ENCODE data around the gene ADAM22.

Gene ADAM22

DNA sequence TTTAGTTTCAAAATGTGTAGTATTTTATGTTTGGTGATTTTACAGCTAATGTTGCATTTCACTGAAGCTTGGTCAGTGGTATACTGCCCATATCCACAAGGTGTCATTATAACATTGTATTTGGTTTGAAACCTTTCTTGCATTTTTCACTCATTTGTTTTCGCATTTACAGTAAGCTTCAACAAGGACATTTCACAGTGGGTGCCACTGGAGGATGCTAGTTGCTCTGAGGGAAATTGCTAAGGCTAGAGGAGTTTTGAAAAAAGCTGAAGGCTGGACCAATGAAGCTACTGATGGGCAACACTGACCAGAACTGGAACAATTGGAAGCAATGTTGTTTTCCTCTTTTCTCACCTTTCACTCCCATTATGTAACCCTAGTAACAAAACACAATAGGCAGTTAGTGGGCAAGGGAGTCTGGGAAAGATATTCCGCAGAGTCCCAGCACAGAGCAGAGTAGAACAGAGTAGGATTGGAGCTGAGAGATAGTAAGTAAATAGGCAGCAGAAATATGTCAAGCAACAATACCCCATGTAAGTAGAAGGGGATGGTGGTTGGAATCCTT, 309.4 kb downstream of the ADAM22 start:
- no peaks in the 10 kb centered on the region for H3K4me1 ChIP-seq (ENCODE audit: control insufficient read depth, insufficient read depth, low read length)
- H3K27me3 ChIP-seq (replicated peaks; ENCODE audit: control insufficient read depth, insufficient read depth, low read length): no peaks in the 10 kb centered on the region
- no peaks in the 10 kb centered on the region for H3K36me3 ChIP-seq (ENCODE audit: control insufficient read depth, insufficient read depth, low read length, severe bottlenecking)
- H3K9ac ChIP-seq (ENCODE audit: low read length): no peak overlapping the region
- H3K9me3 ChIP-seq (ENCODE audit: control insufficient read depth, low read length): no peaks in the 10 kb centered on the region
- H3K4me3 ChIP-seq (ENCODE audit: low read length): no peak overlapping the region
- peak; percentile 74 for DNase-seq (ENCODE audit: low read depth)

DNA sequence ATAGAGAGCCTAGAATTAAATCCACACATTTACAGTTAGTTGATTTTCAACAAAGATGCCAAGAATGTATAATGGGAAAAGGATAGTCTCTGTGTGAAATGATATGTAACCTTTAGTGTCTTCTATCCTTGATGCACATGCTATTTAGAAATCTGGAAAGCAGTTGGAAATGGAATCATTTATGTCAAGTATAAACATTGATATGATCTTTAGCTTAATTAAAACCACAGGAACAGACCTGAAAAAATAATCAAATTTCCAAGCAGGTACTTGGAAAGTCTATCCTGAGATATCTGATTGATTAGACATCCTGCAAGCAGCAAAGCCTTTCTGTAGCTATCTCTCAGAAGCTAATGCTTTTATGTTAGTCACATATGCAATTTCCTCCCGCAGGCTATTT, 310.2 kb downstream of the ADAM22 start:
- Histone ChIP-seq H3K9me3 (ENCODE audit: control insufficient read depth, low read length) (no peaks in the 10 kb centered on the region), H3K4me3 (ENCODE audit: low read length) (no peak overlapping the region), H3K27me3 (replicated peaks; ENCODE audit: control insufficient read depth, insufficient read depth, low read length) (no peaks in the 10 kb centered on the region), H3K36me3 (ENCODE audit: control insufficient read depth, insufficient read depth, low read length, severe bottlenecking) (no peaks in the 10 kb centered on the region), H3K9ac (ENCODE audit: low read length) (no peak overlapping the region), H3K4me1 (ENCODE audit: control insufficient read depth, insufficient read depth, low read length) (no peaks in the 10 kb centered on the region)
- DNase-seq (ENCODE audit: low read depth): no peak
